ENCODE results near the gene CUEDC1.
"Not testable (repeated sequence)": the region's sequence is repeated elsewhere in the genome, so short reads cannot be mapped to it uniquely, and the experiment has no call there.

The CUEDC1 gene

DNA sequence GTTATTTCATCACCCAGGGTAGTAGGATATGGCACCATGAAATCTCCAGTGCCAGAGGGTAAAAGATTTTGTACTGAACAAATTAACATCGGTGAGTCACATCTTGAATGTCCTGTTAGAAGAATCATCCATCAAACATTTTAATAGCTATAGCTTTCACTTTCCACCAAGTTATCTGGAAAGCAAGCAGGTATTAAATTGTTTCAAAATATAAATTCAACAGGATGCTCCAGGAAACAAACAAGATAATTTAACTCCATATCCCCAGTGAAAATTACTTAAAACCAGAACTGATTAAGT, 30.4 kb upstream of the CUEDC1 start:
- no peak for DNase-seq (ENCODE audit: low read depth)

DNA sequence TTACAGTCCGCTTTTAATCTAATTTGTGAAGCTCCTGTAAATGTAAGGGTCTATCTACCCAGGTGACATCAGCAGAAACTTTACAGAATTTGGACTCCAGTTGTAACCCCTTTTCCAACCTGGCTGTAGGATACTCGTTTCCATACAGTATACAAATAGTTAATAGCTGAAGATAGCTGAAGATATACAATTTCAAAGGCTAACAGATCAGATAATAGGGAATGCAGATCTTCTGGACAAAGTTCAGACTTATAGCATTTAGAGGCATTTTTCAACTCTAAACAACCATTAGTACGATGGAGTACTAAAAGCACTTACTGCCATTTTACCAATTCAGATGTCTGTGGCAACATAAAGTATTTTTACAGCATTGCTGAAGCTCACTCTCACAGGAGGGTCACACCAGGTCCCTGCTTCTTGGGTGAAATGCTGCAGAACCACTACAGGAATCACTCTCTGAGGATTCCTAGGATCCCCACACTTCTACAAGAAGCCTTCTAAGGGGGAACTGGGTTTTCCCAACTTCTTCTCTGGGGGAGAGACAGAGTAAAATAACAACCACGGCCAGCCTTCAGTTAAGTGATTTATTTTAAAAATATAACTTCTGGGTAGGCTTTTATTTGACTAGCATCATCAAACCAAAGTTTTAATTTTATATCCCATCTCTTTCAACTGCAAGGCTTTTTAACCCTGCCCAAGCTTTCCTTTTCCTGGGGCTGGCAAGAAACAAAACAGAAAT, 29.9 kb upstream of the CUEDC1 start:
- DNase-seq (ENCODE audit: low read depth), result no peak

DNA sequence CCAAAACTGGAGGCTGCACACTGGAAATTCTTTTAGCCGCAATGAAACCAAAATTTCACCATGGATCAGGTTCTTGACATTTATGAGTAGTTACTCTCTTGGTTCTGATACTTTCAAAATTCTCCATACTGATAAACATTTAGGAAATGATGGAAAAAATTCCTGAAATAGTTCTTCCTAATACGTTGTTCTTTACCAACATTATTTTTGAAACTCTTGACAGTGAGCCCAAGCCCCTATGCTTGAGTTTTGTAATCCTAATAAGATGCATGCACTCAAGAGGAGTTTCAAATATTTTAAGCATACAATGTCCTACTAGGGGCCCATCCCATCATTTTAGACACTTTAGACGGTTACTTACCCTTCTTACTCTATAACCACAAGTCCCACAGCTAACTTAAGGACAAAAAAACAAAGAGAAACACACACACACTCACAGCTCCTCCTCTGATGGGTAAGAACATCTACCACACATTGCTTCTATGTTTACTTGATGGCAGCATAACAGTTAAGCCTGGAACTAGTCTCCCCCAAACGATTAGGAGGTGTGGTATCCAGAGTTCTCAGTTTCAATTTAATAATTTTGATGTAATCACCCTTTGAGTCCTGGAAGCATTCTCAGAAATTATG, 29.2 kb upstream of the CUEDC1 start:
- no peak for DNase-seq (ENCODE audit: low read depth)

DNA sequence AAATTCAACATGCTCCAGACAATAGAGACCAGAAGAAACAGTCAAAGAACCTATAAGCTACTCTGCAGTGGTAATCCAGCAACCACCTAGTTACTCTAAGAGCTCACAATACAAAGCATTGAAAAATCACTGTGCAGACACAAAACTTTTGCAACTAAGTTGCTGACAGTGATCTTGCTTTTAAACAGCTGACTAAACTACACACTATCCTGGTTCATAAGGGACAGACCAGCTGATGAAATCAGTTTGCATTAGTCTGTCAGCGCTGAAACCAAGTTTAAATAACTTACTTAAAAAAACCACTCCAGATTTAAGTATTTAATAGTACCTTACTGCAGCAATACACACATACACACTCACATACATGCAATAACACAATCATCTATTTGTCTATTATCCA, 28.2 kb upstream of the CUEDC1 start:
- no peak for DNase-seq (ENCODE audit: low read depth)

DNA sequence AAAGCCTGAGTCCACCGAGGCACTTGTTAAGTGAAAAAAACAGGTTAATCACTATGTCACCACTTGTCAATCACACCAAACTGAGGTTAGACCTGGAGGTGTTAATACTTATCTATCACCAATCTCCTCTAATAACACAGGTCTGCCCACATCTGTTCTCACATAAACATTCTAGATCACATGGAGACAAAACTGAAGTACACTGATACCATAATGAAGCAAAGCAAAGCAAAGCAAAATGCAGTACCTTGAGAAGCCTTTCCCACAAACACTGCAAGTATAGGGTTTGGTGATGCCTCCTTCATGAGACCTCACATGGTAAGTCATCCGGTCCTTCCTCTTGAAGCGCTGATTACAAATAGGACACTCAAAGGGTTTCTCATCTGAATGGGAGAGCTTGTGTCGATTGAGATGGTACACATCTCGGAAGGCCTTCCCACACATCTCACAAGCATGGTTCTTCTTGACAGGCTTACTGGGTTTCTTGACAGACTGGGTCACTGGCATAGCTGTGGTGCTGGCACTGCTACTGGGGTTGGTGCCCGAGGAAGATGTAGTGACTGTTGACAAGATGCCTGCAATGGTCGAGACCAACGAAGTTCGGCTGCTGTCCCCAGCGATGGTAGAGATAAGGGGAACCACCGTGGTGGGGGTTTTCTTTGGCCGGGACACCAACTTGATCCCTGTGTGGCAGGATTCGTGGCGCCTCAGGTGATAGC, 27.4 kb upstream of the CUEDC1 start:
- no peak for DNase-seq (ENCODE audit: low read depth)

DNA sequence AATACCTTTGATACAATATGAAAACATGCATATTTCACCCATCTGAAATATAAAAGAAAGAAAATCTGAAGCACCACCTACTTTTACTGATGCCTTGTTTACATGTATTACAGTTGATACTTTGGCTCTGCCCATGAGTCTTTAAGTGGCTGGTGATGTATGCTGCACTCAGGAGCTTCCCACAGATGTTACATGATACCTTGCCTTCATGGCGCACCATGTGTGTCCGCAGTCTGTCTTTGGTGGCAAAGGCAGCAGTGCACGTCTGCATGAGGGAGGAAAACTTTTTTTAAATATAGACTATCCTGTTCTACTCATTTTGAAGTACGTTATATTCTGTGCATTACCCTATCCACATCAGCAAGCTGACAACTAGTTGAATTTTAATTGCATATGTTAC, 25.3 kb upstream of the CUEDC1 start:
- no peak for DNase-seq (ENCODE audit: low read depth)

DNA sequence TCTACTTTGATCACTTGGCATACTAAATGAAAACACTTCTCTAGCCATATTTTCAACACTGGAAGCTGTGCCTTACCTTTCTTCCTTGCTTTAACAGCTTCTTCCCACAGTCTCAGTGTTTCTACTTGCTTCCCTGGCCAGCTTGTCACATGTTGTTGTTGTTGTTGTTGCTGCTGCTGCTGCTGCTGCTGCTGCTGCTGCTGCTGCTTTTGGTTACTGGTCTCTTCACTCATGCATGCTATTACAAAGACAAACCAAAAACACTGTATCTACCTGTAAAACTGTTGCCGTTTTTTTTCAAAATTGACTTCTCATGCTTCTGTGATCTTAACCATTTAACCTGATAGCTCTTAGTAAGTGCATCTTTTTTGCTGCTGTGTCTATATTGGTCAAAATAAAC, 23.9 kb upstream of the CUEDC1 start:
- DNase-seq (ENCODE audit: low read depth), result no peak

DNA sequence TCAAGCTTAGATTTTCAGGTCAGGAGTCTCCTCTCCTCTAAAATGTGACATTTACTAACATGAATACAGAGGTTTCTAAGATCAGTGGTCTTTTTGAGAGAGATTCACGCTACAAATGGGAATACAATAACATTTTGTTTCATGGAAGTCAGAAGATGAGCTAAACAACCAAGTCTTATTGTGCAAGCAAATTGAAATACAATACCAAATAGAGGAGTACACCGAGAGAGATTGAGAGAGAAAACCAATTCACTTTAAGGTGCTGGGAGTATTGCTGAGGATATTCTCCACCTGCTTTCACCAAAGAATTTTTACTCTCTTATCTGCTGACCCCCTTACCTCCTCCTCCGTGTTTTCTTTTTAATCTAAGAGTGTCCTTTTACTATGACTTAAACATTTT, 21.4 kb upstream of the CUEDC1 start:
- no peak for DNase-seq (ENCODE audit: low read depth)

DNA sequence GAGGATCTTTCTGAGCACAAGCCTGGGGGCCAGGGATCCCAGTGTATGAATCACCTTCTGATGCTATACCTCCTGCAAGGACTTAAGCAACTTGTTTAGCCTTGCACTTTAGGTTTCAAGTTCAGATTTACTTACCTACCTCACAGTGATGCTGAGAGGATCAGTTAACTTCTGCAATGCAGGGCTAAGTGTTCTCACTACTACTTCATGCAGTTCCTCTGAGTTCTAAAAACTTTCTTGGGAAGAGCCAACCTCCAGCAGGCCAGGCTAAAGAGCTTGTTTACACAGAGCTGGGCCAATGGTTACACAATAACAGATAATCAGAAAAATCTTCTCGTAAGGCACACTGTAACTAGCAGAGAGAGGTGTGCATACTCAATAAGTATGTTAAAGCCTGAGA, 19.8 kb upstream of the CUEDC1 start:
- DNase-seq (ENCODE audit: low read depth), result no peak

DNA sequence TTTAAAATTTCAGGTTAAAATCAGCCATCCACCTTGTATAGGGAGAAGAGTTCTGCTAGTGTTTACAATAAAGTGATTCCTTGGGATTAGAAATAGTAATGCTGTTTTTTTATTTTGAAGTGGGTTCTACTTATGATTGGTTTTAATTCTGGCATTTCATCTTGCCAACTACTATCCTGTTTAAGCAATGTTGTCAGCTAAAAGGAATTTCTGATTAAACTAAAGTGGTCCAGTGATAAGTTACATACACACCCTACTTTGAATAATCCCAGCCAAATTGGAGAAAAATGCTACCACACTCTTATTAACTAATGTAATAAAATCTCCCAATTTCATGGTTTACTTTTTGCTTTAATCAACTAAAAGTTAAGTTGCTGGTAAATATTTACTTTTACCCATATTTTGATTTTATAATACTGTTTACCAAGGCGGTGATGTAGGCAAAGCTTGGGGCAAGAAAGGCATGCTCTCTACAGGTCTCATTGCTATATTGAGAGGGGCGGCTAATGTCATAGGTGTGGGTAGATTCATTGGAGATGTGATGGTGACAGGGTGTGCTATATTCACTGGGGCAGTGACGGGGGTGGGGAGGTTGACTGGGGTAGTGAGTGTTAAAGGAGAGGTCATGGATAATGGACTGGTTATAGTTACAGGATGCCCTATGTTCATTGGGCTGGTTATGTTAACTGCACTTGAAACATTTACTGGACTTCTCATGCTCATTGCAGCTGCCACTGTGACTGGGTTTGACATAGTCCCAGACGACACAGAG, 19.0 kb upstream of the CUEDC1 start:
- not testable (repeated sequence) for DNase-seq (ENCODE audit: low read depth)

DNA sequence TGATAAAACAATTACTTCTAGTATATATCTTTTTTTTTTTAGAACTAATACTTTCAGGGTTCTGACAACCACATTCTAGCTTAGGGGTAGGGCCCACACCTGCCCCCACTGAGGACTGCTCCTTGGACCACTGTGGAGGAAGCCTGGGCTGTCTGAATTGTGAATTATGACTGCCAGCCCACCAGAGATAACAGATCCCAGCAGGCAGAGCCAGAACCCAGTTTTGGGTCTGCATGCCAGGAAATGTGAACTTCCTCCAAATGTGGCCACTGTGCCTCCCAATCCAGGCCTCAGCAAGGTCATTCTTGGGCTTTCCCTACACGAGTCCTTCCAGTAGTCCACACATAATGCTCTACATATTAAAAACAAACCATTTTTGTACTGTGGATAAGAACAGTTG, 16.9 kb upstream of the CUEDC1 start:
- no peak for DNase-seq (ENCODE audit: low read depth)

DNA sequence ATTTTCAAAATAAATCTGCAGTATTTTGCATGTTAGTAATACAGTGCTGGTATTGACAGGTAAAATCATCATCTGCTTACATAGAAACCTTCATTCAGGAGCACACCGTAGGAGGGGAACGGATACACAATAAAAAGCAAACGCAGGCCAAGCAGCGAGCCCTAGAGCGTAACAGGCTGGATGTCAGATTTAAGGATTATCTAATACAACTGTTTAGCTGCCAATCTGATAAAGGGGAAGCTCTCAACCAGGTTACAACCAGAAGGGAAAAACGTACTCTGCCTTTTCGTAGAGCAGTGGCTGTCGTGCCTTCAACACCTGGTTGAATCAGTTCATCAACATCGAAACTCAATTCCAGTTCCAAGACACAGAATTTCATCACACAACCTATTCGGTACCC, 16.4 kb upstream of the CUEDC1 start:
- DNase-seq (ENCODE audit: low read depth), result no peak

DNA sequence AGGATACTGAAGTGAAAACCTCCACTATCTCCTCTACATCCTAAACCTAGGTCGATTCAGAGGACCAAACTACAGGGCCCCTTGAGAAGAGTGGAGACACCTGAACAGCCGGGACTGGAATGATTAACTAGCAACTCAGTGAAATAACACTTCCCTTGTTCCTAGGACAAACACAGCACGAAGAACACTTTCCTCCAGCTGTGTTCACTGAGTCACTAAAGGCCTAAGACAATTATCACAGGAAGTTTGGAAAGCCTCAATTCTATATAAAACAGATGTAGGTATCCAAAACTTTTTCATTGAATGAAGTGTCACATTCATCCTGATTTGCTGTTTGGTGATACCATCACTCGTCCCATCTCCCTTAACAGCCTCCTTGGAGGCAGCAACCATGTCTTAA, 15.5 kb upstream of the CUEDC1 start:
- DNase-seq (ENCODE audit: low read depth), result no peak

DNA sequence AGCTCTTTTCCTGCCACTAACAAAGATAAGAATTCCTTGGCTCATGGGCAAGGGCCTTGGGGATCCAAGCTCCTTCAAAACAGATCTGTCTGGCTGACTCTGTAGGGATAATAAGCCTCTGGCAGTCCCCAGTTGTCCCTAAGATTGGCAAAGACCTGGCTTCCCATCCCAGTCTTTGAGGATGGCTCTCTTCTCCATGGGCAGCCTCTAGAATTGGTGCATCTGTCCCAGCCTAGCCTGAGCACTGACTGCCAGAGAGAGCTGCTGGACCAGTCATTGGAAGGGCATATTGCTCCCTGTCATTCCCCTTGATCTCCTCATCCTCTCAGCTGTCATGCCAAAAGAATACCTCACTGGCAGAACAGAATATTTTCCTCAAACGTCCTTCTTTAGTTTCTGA, 13.2 kb upstream of the CUEDC1 start:
- no peak for DNase-seq (ENCODE audit: low read depth)

DNA sequence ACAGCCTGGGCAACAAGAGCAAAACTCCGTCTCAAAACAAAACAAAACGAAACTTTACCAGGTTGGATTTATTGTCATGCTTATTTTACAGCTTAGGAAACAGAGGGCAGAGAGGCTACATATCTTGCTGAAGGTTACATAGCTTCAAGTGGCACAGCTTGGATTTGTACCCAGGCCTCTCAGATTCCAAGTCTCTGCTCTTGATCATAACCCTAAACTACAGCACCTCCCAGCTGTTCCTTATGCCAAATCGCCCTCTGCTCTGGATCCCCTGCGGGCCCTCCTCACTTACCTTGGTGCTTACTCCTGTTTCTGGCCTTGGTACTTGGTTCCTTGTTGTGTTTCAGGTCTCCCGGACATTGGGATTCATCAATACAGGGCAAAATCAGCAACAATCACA, 11.7 kb upstream of the CUEDC1 start:
- no peak for DNase-seq (ENCODE audit: low read depth)

DNA sequence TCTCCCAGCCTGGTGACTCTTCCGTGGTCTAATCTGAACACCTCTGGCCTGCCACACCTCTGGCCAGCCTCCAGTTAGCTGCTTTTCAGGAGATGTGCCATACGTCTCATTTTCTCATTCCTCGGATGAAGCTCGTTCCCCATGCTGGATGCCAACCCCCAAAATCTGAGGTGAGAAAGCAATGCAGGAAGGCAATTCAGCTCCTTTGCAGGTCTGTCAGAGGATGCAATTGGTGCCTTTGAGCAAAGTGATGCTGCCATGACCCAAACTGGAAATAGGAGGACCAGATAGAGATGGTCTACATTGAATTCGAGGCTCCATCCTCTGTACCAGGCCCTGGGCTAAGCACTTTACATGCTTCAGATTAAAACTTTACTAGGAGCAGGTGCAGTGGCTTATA, 11.0 kb upstream of the CUEDC1 start:
- no peak for DNase-seq (ENCODE audit: low read depth)

DNA sequence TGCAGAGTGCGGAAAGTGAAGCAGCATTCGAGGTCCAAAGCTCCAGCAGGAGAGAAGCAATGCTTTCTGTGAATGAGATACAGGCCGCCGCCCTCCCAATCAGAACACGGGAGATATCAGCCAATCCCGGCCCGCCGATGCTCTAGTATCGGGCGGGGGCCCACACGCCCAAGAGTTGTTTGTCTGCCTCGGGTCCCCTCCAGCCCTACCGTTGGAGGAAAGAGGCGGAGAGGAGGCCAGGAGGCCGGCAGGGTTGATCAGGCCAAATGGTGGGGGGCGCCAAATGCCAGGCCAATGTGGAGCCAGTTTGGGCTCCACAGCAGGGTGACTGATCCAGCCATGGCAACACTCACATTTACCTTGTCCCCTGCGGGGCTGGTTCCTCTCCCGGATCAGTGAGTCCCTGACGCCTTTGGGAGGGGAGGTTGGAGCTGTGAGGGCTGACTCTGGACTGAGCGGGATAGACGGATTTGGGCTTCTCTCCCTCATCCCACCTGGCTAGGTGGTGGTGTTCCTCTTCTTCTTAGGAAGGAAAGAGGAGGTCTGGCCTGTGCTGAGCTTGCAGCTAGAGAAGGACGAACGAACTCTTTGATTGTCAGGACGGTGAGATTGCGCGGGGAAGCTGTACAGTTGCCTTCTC, 10.4 kb upstream of the CUEDC1 start:
- no peak for DNase-seq (ENCODE audit: low read depth)

DNA sequence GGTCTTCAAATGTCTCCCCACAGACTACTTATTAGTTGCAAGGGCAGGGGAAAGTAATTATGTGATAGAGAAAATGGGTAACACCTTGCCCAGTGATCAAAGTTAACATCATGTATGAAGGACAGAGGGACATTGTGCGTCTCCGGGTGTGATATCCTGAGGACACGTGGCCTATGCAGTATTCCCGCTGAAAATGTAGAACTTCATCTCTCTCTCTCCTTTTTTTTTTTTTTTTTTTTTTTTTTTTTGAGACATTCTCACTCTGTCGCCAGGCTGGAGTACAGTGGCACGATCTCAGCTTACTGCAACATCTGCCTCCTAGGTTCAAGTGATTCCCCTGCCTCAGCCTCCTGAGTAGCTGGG, 7.9 kb upstream of the CUEDC1 start:
- no peak for DNase-seq (ENCODE audit: low read depth)

DNA sequence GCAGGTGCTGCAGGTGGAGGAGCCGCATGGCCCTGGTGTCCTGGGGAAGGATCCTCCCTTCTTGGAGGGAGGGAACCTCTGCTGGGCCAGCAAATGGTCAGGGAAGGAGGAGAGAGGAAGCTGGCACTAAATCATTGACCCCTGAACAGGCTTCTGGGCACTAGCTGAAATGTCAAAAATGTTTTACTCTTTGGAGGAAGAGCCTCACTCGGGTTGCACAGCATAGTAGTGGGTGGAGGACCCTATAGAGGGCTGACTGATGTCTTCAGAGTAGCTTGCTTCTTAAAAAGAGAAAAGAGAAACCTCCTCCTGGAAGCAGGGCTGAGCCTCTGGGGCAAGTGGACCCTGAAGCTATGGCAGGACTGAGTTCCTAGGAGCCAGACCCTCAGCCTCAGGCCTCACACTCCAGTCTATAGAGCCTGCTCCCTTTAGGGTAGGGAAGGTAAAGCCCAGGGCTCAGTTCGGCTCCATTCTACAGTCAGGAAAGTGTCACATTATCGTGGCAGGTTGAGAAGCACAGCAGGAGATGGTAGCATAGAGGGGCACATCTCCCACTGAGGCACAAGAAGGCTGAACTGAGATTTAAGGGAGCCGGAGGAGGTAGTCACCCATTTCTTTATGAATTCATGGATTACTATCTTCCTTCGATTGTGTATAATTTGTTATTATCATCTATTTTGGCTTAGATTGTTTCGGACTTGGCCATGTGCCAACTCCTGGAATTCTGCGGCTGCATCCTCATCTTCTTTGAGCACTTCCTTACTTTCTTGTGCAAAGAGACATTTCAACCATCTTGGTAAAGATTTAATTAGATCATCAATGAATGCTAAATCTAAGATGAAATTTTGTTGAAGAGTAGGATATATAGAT, 7.3 kb upstream of the CUEDC1 start:
- no peak for DNase-seq (ENCODE audit: low read depth)

DNA sequence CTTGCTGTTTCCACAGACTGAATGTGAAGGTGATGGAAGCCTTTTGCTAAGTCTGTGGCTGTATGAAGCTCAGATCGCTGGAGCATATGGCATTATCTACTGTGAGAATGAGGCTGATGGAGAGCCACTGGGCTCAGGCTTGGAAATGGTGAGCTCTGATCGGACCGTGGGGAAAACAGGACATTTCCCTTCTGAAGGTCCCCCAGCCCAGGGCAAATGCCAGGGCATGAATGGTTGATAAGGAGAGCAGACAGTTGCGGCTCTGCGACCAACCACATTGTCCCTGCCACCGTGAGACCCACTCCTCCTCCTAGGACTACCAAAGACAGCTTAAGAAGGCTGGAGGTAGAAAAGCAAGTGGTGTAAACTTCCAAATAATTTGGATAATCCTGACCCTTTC, 4.7 kb upstream of the CUEDC1 start:
- DNase-seq (ENCODE audit: low read depth), result no peak

DNA sequence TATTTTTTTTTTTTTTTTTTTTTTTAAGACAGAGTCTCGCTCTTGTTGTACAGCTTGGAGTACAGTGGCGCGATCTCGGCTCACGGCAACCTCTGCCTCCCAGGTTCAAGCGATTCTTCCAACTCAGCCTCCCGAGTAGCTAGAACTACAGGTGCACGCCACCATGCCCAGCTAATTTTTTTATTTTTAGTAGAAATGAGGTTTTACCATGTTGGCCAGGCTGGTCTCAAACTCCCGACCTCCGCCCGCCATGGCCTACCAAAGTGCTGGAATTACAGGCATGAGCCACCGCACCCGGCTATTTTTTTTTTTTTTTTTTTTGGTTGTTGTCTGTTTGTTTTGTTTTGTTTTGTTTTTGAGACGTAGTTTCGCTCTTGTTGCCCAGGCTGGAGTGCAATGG, 3.2 kb upstream of the CUEDC1 start:
- DNase-seq (ENCODE audit: low read depth), result not testable (repeated sequence)

DNA sequence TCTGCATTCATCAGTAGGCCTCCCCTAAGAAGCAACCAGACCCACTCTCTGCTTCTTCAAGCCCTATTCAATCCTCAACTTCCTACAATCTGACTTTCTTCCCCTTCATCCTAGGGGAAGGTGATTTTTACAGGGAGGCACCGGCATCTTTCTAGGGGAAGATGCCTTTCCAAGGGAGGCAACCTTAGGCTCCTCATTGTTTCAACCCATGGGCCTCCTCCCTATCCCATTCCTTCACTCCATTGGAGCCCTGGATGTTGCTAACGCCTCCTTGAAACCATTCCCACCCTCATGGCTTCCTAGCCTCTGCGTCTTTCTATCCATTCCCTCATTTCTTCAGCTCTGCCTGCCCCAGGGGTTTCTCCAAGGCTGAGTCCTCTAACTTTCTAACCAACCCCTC, 2.7 kb upstream of the CUEDC1 start:
- DNase-seq (ENCODE audit: low read depth), result no peak

All from stimulated activated CD8-positive, alpha-beta memory T cell treated with anti-CD3 and anti-CD28 coated beads, Interleukin-12 subunit alpha, Interleukin-12 subunit beta, amount 100 ng/mL, for 4 hours (primary cell).